WTC11 (cell line): ENCODE data around the gene FHOD3.

Source experiments
- CREB1 ChIP-seq: sonication (generic); formaldehyde crosslinking; IDR thresholded peaks from 2 replicates; pipeline ENCODE4 v1.8.0; 2023; ENCODE audit warnings: mild to moderate bottlenecking, missing genetic modification reagents
- FOXJ3 ChIP-seq: sonication (generic); formaldehyde crosslinking; IDR thresholded peaks from 2 replicates; pipeline ENCODE4 v1.9.0; 2021; ENCODE audit warnings: missing genetic modification reagents, mild to moderate bottlenecking, borderline replicate concordance
- FOXK1 ChIP-seq: sonication (generic); formaldehyde crosslinking; IDR thresholded peaks from 2 replicates; pipeline ENCODE4 v1.8.0; 2022; ENCODE audit warnings: mild to moderate bottlenecking, moderate library complexity, missing genetic modification reagents
- HMGXB4 ChIP-seq: sonication (generic); formaldehyde crosslinking; IDR thresholded peaks from 2 replicates; pipeline ENCODE4 v1.8.1; 2023; ENCODE audit warnings: mild to moderate bottlenecking, moderate library complexity, missing genetic modification reagents
- MAX ChIP-seq: sonication (generic); formaldehyde crosslinking; IDR thresholded peaks from 2 replicates; pipeline ENCODE4 v1.8.0; 2022; ENCODE audit warnings: mild to moderate bottlenecking, missing genetic modification reagents
- NR3C1 ChIP-seq: sonication (generic); formaldehyde crosslinking; conservative IDR thresholded peaks from 2 replicates; pipeline ENCODE4 v1.8.1; 2023; ENCODE audit warnings: low read depth, mild to moderate bottlenecking, missing genetic modification reagents
- SP1 ChIP-seq: sonication (generic); formaldehyde crosslinking; conservative IDR thresholded peaks from 2 replicates; pipeline ENCODE4 v1.8.1; 2022; ENCODE audit warnings: missing genetic modification reagents
- TF ChIP-seq, protein P1 (sequence below): fragments of 200-600 bp; IDR thresholded peaks from 2 replicates; pipeline ENCODE4 v1.8.0; 2022; ENCODE audit warnings: antibody characterized with exemption
- TF ChIP-seq, protein P2 (sequence below): fragments of 250-450 bp; sonication (Bioruptor Pico); IDR thresholded peaks from 2 replicates; pipeline ENCODE4 v1.9.0; 2021; ENCODE audit warnings: mild to moderate bottlenecking, borderline replicate concordance
- TF ChIP-seq, protein P3 (sequence below): sonication (generic); formaldehyde crosslinking; IDR thresholded peaks from 2 replicates; pipeline ENCODE4 v1.8.1; 2022; ENCODE audit warnings: low read depth, mild to moderate bottlenecking, moderate library complexity, missing genetic modification reagents, borderline replicate concordance

- TF ChIP-seq, protein P1, sequence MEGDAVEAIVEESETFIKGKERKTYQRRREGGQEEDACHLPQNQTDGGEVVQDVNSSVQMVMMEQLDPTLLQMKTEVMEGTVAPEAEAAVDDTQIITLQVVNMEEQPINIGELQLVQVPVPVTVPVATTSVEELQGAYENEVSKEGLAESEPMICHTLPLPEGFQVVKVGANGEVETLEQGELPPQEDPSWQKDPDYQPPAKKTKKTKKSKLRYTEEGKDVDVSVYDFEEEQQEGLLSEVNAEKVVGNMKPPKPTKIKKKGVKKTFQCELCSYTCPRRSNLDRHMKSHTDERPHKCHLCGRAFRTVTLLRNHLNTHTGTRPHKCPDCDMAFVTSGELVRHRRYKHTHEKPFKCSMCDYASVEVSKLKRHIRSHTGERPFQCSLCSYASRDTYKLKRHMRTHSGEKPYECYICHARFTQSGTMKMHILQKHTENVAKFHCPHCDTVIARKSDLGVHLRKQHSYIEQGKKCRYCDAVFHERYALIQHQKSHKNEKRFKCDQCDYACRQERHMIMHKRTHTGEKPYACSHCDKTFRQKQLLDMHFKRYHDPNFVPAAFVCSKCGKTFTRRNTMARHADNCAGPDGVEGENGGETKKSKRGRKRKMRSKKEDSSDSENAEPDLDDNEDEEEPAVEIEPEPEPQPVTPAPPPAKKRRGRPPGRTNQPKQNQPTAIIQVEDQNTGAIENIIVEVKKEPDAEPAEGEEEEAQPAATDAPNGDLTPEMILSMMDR, result no peak
- no peak for TF ChIP-seq CREB1 (CRISPR knock-in tag)
- no peak for TF ChIP-seq MAX (CRISPR knock-in tag)
- no peak for TF ChIP-seq FOXJ3 (CRISPR knock-in tag)
- no peak for TF ChIP-seq HMGXB4 (CRISPR knock-in tag)
- TF ChIP-seq NR3C1 (CRISPR knock-in tag), result no peak
- no peak for TF ChIP-seq SP1 (CRISPR knock-in tag)
- TF ChIP-seq, protein P2, sequence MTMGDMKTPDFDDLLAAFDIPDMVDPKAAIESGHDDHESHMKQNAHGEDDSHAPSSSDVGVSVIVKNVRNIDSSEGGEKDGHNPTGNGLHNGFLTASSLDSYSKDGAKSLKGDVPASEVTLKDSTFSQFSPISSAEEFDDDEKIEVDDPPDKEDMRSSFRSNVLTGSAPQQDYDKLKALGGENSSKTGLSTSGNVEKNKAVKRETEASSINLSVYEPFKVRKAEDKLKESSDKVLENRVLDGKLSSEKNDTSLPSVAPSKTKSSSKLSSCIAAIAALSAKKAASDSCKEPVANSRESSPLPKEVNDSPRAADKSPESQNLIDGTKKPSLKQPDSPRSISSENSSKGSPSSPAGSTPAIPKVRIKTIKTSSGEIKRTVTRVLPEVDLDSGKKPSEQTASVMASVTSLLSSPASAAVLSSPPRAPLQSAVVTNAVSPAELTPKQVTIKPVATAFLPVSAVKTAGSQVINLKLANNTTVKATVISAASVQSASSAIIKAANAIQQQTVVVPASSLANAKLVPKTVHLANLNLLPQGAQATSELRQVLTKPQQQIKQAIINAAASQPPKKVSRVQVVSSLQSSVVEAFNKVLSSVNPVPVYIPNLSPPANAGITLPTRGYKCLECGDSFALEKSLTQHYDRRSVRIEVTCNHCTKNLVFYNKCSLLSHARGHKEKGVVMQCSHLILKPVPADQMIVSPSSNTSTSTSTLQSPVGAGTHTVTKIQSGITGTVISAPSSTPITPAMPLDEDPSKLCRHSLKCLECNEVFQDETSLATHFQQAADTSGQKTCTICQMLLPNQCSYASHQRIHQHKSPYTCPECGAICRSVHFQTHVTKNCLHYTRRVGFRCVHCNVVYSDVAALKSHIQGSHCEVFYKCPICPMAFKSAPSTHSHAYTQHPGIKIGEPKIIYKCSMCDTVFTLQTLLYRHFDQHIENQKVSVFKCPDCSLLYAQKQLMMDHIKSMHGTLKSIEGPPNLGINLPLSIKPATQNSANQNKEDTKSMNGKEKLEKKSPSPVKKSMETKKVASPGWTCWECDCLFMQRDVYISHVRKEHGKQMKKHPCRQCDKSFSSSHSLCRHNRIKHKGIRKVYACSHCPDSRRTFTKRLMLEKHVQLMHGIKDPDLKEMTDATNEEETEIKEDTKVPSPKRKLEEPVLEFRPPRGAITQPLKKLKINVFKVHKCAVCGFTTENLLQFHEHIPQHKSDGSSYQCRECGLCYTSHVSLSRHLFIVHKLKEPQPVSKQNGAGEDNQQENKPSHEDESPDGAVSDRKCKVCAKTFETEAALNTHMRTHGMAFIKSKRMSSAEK (CRISPR knock-in tag), result no peak
- TF ChIP-seq FOXK1 (CRISPR knock-in tag), result no peak
- TF ChIP-seq, protein P3, sequence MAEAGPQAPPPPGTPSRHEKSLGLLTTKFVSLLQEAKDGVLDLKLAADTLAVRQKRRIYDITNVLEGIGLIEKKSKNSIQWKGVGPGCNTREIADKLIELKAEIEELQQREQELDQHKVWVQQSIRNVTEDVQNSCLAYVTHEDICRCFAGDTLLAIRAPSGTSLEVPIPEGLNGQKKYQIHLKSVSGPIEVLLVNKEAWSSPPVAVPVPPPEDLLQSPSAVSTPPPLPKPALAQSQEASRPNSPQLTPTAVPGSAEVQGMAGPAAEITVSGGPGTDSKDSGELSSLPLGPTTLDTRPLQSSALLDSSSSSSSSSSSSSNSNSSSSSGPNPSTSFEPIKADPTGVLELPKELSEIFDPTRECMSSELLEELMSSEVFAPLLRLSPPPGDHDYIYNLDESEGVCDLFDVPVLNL, result no peak
Measured at GRCh38 chr18:36335476-36336279, 38.2 kb downstream of the FHOD3 start.
